Tibial nerve (tissue), 4 donors: ENCODE data around the gene SH2D6.
"Not testable (repeated sequence)": the region's sequence is repeated elsewhere in the genome, so short reads cannot be mapped to it uniquely, and the experiment has no call there.

Source experiments
- CTCF ChIP-seq, 5 experiments: fragments of 200-600 bp in 3 of 5; fragments of 450-650 bp in 2 of 5; sonication (generic) in 3 of 5; IDR thresholded peaks; one replicate each; pipeline ENCODE4 v1.5.1; 2016 to 2019; ENCODE audit warnings: antibody characterized with exemption in 5 of 5, mild to moderate bottlenecking in 3 of 5, moderate library complexity in 2 of 5
- EP300 ChIP-seq, 2 donors: sonication (generic); formaldehyde crosslinking; IDR thresholded peaks; one replicate each; pipeline ENCODE4 v1.6.1; 2017; ENCODE audit warnings: antibody characterized with exemption in 2 of 2, mild to moderate bottlenecking in 1 of 2
- POLR2A ChIP-seq, 2 donors: fragments of 450-650 bp; IDR thresholded peaks; one replicate each; pipeline ENCODE4 v1.6.1; 2017; ENCODE audit warnings: antibody characterized with exemption in 2 of 2, mild to moderate bottlenecking in 2 of 2, moderate library complexity in 2 of 2

DNA sequence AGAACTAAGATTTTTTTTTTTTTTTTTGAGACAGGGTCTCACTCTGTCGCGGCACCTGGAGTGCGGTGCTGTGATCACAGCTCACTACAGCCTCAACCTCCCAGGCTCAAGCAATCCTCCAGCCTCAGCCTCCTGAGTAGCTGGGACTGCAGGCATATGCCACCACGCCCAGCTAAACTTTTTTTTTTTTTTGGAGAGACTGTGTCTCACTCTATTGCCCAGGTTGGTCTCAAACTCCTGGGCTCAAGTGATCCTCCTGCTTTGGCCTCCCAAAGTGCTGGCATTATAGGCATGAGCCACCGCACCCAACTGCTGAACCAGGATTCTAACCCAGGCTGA is 4.1 kb upstream of the SH2D6 start:
- TF ChIP-seq POLR2A, EP300, CTCF (IDR thresholded peaks at IDR 0.05): not testable (repeated sequence)
